DMS153 treated with DMSO at 0.1 percent for 48 hours (cell line): ENCODE measurements around the gene ADCY5.
"Not testable (repeated sequence)": the region's sequence is repeated elsewhere in the genome, so short reads cannot be mapped to it uniquely, and the experiment has no call there.

ENCODE experiments used
- DNase-seq: peaks from one replicate; lab custom pipeline; 2025; ENCODE audit not compliant: unreplicated experiment; lab: John Stamatoyannopoulos, UW

Gene ADCY5

GRCh38 chr3:123272547-123272946, 176.3 kb downstream of the ADCY5 start:
- DNase-seq: no peak

GRCh38 chr3:123271466-123272159, 177.3 kb downstream of the ADCY5 start:
- DNase-seq: no peak

- no peak for DNase-seq
These were observed 178.1 kb downstream of the ADCY5 start for GRCh38 chr3:123270818-123271217.

GRCh38 chr3:123267821-123268220, 181.1 kb downstream of the ADCY5 start:
- no peak for DNase-seq

- no peak for DNase-seq
These were observed 184.9 kb downstream of the ADCY5 start for GRCh38 chr3:123263941-123264340.

GRCh38 chr3:123262868-123263267, 186.0 kb downstream of the ADCY5 start:
- no peak for DNase-seq

- no peak for DNase-seq
These were observed 186.7 kb downstream of the ADCY5 start for GRCh38 chr3:123262226-123262625.

- no peak for DNase-seq
These were observed 187.2 kb downstream of the ADCY5 start for GRCh38 chr3:123261666-123262065.

- DNase-seq: peak; percentile 18
These were observed 190.0 kb downstream of the ADCY5 start for GRCh38 chr3:123258811-123259420.

- no peak for DNase-seq
These were observed 190.5 kb downstream of the ADCY5 start for GRCh38 chr3:123258359-123258758.

- DNase-seq: no peak
These were observed 192.6 kb downstream of the ADCY5 start for GRCh38 chr3:123256256-123256655.

- DNase-seq: no peak
These were observed 202.0 kb downstream of the ADCY5 start for GRCh38 chr3:123246866-123247265.

- DNase-seq: no peak
These were observed 204.8 kb downstream of the ADCY5 start for GRCh38 chr3:123244128-123244527.

GRCh38 chr3:123239756-123240155, 209.1 kb downstream of the ADCY5 start:
- no peak for DNase-seq

GRCh38 chr3:123239186-123239585, 209.7 kb downstream of the ADCY5 start:
- not testable (repeated sequence) for DNase-seq

- DNase-seq: no peak
These were observed 212.0 kb downstream of the ADCY5 start for GRCh38 chr3:123236902-123237301.
